T-helper 17 cell (primary cell): ENCODE data around the gene LSM6. TPM values are rescaled to one million over a fixed set of nuclear protein-coding genes. Genes with fewer than 3 reads are reported as not detected.

Experiments used
- ATAC-seq: fragments of 150-1000 bp; cut with Tn5 transposase; 2 replicates; pipeline ENCODE4 v1.10.0; 2021; ENCODE audit warnings: mild to moderate bottlenecking, moderate library complexity
- DNase-seq, 3 donors: peaks; one replicate each; pipeline versions ENCODE4 v3.0.0 to v3.0.0-alpha.2; 2020 to 2021
- H3K9me3 ChIP-seq: one replicate; pipeline ENCODE4 v1.7.0; 2013; ENCODE audit warnings: low read length, mild to moderate bottlenecking; ENCODE audit not compliant: control insufficient read depth, poor library complexity, severe bottlenecking
- H3K27ac Mint-ChIP-seq: one replicate; pipeline ENCODE4 v1.8.0; 2022; ENCODE audit warnings: mild to moderate bottlenecking, moderate library complexity, mixed read lengths
- H3K27me3 Mint-ChIP-seq: one replicate; pipeline ENCODE4 v1.8.0; 2022; ENCODE audit warnings: mixed read lengths
- H3K36me3 Mint-ChIP-seq: one replicate; pipeline ENCODE4 v1.8.0; 2022; ENCODE audit warnings: low read depth, mixed read lengths
- H3K4me1 Mint-ChIP-seq: one replicate; pipeline ENCODE4 v1.8.0; 2022; ENCODE audit warnings: mild to moderate bottlenecking, mixed read lengths
- H3K4me3 Mint-ChIP-seq: one replicate; pipeline ENCODE4 v1.8.0; 2022; ENCODE audit warnings: mild to moderate bottlenecking, moderate library complexity, mixed read lengths
- total RNA-seq, 4 donors: library from RNA in 2 of 4; stranded (reverse) in 2 of 4; gene quantifications; one replicate each; pipeline ENCODE4 v1.2.3 and lab custom pipeline; 2022 to 2026

Gene LSM6
- total RNA-seq, 2 donors from 2014 or later: 20.2 to 21.3 TPM

DNA sequence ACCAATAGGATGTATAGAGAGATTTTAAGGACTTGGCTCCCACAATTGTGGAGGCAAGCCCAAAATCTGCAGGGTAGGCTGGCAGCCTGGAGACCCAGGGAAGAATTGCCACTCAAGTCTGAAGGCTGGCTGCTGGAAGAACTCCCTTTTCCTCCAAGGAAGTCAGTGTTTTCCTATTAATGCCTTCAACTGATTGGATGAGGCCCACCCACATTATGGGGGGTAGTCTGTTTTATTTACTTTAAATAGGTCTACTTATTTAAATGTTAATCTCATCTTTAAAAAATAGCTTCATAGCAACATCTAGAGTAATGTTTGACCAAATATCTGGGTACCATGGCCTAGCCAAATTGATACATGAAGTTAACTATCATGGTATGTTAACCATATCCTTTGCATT lies 18.7 kb downstream of the LSM6 start:
- Mint-ChIP-seq H3K27ac (no peak overlapping the region), H3K36me3 (peaks cover 3% of the 10 kb centered on the region), H3K27me3 (no peaks in the 10 kb centered on the region), H3K4me1 (peaks cover 6% of the 10 kb centered on the region), H3K4me3 (no peak overlapping the region)
- no peaks in the 10 kb centered on the region for H3K9me3 ChIP-seq
- ATAC-seq (no peak), DNase-seq (no peak)

DNA sequence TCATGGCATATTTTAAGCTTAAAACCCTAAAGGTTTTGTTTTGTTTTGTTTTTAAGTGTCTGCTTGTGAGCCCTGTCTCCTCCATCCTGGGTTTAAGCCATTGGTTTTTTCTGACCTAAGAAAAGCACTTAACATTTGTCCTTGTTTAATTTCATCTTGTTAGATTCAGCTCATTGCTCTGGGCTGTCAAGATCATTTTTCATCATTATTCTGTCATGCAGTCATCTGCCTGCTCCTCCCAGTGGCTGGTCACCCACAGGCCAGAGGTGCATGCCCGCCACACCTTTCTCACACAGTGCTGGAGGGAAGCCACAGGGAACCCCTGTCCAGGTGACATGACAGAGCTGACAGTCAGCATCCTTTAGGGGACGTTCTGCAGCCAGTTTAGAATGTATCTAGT lies 27.1 kb downstream of the LSM6 start:
- Mint-ChIP-seq H3K4me3 (no peak overlapping the region), H3K4me1 (no peaks in the 10 kb centered on the region), H3K27ac (no peak overlapping the region), H3K27me3 (no peaks in the 10 kb centered on the region), H3K36me3 (peaks cover 2% of the 10 kb centered on the region)
- DNase-seq (no peak), ATAC-seq (no peak)
- no peaks in the 10 kb centered on the region for H3K9me3 ChIP-seq

DNA sequence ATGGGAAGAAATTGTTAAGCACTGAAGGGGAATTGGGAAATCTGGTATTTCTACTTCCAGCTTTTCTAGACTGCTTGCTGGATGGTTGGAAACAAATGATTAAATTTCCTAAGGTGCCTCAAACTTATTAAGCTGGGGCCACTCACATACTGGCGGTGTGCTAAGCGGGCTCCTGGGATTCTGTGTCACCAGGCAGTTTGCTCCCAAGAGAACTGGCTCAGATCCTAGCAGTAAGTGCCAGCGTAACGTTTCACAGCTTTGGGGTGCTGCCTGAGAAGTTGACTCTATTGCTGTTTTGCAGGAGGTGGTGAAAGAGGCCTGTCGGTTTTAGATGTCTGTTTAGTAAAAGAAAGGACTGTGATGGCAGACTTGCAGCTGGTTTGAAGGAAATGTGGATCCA lies 31.9 kb downstream of the LSM6 start:
- no peaks in the 10 kb centered on the region for H3K9me3 ChIP-seq
- Mint-ChIP-seq H3K4me3 (no peak overlapping the region), H3K4me1 (no peaks in the 10 kb centered on the region), H3K36me3 (peaks cover 2% of the 10 kb centered on the region), H3K27ac (no peak overlapping the region), H3K27me3 (no peaks in the 10 kb centered on the region)
- no peak for ATAC-seq
- DNase-seq: no peak

DNA sequence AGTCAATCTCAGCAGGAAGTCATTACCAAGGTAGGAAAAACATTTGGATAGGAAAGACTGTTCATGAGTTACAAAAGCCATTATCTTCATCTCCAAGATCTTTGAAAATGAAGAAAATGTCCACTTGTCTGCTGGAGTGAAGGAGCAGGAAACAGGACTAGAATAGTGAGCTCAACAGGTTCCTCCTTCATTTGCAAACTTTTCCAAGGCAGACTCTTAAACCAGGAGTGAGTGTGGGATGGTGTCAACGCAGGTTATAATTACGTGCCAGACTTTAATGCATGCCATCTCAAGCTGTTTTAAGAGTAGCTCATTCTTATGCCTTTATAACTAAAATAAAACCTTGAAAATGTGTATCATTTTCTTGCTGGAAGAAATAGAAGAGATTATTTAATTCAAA lies 35.4 kb downstream of the LSM6 start:
- Mint-ChIP-seq H3K4me3 (no peak overlapping the region), H3K27me3 (peaks cover 5% of the 10 kb centered on the region), H3K27ac (no peak overlapping the region), H3K36me3 (no peaks in the 10 kb centered on the region), H3K4me1 (no peaks in the 10 kb centered on the region)
- ATAC-seq: no peak
- no peaks in the 10 kb centered on the region for H3K9me3 ChIP-seq
- no peak for DNase-seq

DNA sequence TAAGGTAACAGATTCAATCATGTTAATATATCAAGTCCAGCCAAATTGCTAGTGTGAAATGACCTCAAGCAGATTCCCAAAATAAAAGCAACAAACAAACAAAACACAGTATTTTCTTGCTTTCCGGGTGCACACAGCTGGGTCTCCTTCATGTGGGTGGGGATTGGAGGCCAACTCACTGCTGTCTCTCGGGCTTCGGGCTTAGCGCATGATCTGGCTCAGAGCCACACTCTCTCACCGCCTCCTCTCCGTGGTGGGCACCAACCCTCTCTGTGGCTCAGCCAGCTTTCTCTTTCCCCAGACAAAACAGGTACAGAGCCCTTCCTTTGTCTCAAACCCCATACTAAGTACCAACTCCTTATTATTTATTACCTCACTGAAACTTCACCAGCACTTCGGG lies 35.9 kb downstream of the LSM6 start:
- ATAC-seq (no peak), DNase-seq (no peak)
- no peaks in the 10 kb centered on the region for H3K4me1 Mint-ChIP-seq
- H3K27me3 Mint-ChIP-seq: peaks cover 5% of the 10 kb centered on the region
- no peak overlapping the region for H3K4me3 Mint-ChIP-seq
- no peaks in the 10 kb centered on the region for H3K9me3 ChIP-seq
- H3K36me3 Mint-ChIP-seq: no peaks in the 10 kb centered on the region
- H3K27ac Mint-ChIP-seq: no peak overlapping the region

DNA sequence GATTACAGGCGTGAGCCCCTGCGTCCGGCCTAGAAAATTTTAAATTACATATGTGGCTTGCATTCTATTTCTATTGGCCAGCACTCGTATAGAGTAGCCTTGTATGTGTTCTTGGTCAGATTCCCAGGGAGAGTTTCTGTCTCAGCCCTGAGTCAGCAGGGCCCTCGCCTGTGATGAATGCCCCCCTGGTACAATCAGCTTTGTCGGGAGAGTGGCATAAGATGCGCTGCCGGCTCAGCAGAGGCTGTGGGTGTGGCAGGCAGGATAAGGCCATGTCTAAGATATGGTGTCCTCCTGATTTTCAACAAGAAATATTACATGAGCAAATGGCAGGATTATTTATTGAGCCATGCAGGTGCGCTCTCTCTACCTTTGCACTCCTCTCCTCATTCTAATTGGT lies 37.3 kb downstream of the LSM6 start:
- ATAC-seq (no peak), DNase-seq (no peak)
- H3K4me3 Mint-ChIP-seq: no peak overlapping the region
- H3K36me3 Mint-ChIP-seq: no peaks in the 10 kb centered on the region
- no peak overlapping the region for H3K27ac Mint-ChIP-seq
- H3K4me1 Mint-ChIP-seq: no peaks in the 10 kb centered on the region
- no peaks in the 10 kb centered on the region for H3K9me3 ChIP-seq
- H3K27me3 Mint-ChIP-seq: peaks cover 11% of the 10 kb centered on the region

DNA sequence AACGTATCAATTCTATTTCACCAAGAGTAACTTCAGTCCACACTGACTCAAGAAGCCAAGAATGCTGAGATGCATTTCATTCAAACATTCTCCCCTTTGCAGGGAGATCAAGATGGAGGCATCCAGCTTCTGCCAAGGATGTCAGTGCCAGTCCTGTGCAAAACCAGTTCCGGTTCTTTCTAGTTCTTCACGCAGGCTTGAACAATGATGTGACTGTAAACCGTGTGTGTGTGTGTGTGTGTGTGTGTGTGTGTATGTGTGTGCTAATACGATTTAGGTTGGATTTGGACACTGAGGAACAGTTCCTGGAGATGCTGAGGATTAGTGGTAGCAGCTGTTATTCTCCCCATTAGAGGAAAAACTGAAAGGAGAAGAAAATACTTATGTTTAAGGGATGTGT lies 38.7 kb downstream of the LSM6 start, which contains the start of gene REELD1:
Gene REELD1 (plus strand): TSS at position 301 of the 400 bp plus-strand sequence. CDS start 2,415 bp downstream, outside the sequence.
- Mint-ChIP-seq H3K27ac (no peak within 1 kb of the TSS), H3K4me1 (no peaks in the 10 kb centered on the region), H3K36me3 (no peaks in the 10 kb centered on the region), H3K27me3 (peaks cover 11% of the 10 kb centered on the region), H3K4me3 (no peak within 1 kb of the TSS)
- H3K9me3 ChIP-seq: no peaks in the 10 kb centered on the region
- ATAC-seq: no peak
- no peak for DNase-seq

DNA sequence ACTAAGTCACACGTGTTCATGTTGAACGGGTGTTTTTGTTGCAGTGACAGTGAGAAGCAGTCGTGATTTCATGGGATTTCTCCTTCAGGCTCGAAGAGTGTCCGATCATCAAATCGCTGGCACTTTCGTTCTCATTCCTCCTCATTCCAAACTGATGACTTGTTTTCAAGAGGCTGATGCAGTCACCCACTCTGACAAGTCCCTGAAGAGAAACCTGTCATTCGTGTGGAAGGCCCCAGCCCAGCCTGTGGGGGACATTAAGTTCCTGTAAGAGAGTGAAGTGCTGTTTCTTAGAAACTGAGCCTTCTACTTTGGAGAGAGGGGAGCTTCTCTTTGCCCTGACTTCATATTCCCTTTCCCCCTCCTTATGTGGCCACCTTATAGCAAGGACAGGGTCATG lies 46.8 kb downstream of the LSM6 start:
- H3K27me3 Mint-ChIP-seq: peaks cover 11% of the 10 kb centered on the region
- no peak overlapping the region for H3K27ac Mint-ChIP-seq
- no peak for DNase-seq
- no peaks in the 10 kb centered on the region for H3K9me3 ChIP-seq
- peaks cover 2% of the 10 kb centered on the region for H3K4me1 Mint-ChIP-seq
- no peak overlapping the region for H3K4me3 Mint-ChIP-seq
- peaks cover 6% of the 10 kb centered on the region for H3K36me3 Mint-ChIP-seq
- no peak for ATAC-seq

DNA sequence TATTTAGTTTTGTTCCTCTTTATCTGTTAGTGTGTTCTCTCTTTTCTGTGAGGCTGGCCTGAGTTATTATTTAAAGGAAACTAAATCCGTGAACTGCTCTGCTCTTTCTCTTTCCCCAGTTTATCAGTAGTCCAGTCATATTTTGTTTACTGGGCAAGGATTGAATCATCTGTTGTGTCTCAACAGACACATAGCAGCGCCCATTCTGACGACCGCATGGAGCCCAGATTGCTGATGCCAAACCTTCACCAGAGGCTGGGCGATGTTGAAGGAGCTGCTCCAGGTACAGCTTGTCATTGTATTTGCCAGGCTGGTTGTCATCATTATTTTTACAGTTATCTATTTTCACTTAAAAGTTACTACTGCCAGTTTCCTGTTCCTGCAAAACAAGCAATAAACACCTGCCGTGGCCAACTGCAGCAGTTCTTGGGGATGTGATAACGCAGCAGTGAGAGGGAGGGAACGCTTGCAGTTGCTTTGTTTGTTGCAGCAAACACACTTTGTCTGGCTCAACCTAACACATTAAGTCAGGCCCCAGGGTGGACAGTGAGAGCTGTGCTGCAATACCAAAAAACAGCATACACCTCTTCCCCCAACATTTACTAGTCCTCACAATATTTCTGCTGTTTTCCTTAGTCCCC lies 48.9 kb downstream of the LSM6 start:
- no peaks in the 10 kb centered on the region for H3K9me3 ChIP-seq
- no peak for DNase-seq
- H3K36me3 Mint-ChIP-seq: peaks cover 6% of the 10 kb centered on the region
- H3K27me3 Mint-ChIP-seq: peaks cover 26% of the 10 kb centered on the region
- H3K4me1 Mint-ChIP-seq: peaks cover 2% of the 10 kb centered on the region
- H3K27ac Mint-ChIP-seq: no peak overlapping the region
- ATAC-seq: no peak
- H3K4me3 Mint-ChIP-seq: no peak overlapping the region

DNA sequence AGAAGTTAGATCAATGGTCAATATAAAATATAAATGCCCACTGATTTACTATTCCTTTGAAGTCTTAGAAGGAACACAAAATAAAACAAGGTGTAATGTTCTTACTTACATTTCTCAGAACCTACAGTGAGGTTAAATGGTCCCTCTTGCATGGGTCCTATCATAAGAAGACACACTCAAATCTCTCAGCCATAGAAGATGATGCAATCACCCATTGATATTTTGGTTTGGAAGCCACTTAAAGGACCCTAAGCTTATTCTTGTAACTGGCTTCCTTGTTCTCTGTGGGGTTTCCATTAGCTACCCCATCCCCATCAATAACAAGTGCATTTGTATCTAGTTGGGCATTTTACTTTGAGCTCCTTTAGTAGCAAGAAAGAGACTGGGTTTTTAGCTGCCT lies 53.9 kb downstream of the LSM6 start:
- H3K27me3 Mint-ChIP-seq: peaks cover 28% of the 10 kb centered on the region

DNA sequence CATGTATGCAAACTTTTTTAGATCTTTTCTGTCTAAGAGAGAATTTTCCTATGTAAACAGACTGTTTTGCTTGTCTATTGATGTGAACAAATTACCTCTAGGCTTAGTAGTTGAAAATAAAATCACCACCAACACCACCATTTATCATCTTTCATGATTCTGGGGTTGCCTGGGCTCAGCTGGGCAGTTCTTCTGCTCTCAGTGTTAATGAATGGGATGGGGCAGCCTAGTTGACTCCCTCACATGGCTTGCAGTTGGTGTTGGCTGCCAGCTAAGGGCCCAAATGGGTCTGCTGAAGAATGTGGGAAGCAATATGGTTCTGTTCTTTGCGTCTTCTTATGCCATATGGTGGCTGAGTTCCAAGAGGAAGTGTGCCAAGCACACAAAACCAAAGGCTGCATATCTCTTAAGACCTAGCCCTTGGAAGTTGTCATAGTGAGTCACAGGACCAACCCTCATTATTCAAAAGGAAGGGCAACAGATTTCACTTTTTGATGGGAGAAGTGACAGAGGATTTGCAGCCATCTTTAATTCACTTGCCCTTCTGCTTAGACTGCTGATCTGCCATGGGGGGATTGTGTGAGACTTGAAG lies 56.7 kb downstream of the LSM6 start:
- Mint-ChIP-seq H3K4me1 (no peaks in the 10 kb centered on the region), H3K4me3 (no peak overlapping the region), H3K27me3 (peaks cover 37% of the 10 kb centered on the region), H3K27ac (no peak overlapping the region), H3K36me3 (peaks cover 3% of the 10 kb centered on the region)
- H3K9me3 ChIP-seq: no peaks in the 10 kb centered on the region
- no peak for DNase-seq
- ATAC-seq: no peak

More for the DNA sequence above, 53.9 kb downstream of the LSM6 start:
- Mint-ChIP-seq H3K4me1 (peaks cover 2% of the 10 kb centered on the region), H3K4me3 (no peak overlapping the region), H3K27ac (no peak overlapping the region), H3K36me3 (peaks cover 6% of the 10 kb centered on the region)
- ATAC-seq (no peak), DNase-seq (no peak)
- no peaks in the 10 kb centered on the region for H3K9me3 ChIP-seq

DNA sequence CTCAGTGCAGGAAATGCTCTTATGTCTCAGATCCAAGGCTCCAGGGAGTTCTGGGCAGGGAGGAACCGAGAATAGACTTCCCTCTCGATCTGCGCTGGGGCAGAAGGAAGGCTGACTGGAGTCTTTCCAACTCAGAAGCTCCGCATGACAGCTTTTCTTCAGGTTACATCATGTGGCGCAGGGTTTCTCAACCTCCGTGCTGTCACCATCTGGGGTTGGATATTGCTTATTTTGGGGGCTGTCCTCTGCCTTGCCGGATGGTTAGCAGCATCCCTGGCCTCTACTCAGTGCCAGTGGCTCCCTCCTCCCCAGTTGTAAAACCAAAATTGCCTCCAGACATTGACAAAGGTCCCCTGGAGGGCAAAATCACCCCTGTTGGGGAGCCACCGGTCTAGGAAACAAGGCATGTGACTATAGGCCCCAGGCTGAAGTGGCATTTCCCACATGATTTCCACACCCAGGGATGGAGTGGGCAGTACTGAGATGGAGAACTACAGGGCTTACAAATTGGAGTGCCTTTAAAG lies 60.2 kb downstream of the LSM6 start:
- no peak for ATAC-seq
- no peak overlapping the region for H3K27ac Mint-ChIP-seq
- H3K36me3 Mint-ChIP-seq: peaks cover 3% of the 10 kb centered on the region

DNA sequence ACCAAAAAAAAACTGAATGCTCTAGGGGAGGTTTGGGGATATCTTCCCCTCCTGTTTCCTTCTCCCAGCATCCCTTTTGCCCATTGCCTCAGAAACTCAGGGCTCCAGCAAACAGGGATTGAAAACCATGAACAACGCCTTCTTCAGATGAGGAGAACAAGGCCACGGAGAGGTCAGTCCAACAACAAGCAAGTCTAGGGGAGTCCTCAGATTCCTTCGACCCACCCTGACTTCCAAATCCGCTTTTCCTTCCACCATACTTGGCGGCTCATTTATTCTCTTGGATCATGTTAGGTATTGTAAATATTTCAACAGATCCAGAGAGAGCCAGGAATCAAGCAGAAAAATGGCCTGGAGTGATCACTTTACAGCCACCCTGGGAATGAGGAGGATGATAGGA lies 60.7 kb downstream of the LSM6 start:
- peaks cover 3% of the 10 kb centered on the region for H3K36me3 Mint-ChIP-seq
- no peak overlapping the region for H3K4me3 Mint-ChIP-seq
- ATAC-seq: no peak
- no peaks in the 10 kb centered on the region for H3K9me3 ChIP-seq
- peaks cover 27% of the 10 kb centered on the region for H3K27me3 Mint-ChIP-seq
- no peak overlapping the region for H3K27ac Mint-ChIP-seq
- no peak for DNase-seq
- H3K4me1 Mint-ChIP-seq: peaks cover 2% of the 10 kb centered on the region

More for the DNA sequence above, 60.2 kb downstream of the LSM6 start:
- Mint-ChIP-seq H3K27me3 (peaks cover 27% of the 10 kb centered on the region), H3K4me1 (peaks cover 2% of the 10 kb centered on the region), H3K4me3 (no peak overlapping the region)
- no peak for DNase-seq
- H3K9me3 ChIP-seq: no peaks in the 10 kb centered on the region

DNA sequence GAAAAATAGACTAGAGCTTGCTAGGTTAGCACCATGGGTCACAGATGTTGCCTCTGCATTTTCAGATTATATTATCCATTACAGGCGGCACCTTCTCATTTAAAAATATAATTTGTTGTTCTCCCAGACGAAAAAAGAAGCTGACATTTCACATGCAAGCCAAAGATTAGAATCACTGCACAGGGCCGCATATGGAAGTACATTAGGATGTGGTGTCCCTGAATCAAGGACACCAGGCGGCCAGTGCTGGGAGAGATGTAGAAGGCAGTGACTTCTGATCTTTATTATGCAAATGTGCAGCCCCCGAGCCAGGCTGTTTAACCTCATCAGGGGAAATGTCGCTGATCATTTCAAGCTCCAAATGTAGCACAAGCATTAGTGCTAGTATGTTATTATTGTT lies 61.6 kb downstream of the LSM6 start:
- peaks cover 3% of the 10 kb centered on the region for H3K36me3 Mint-ChIP-seq
- no peaks in the 10 kb centered on the region for H3K9me3 ChIP-seq
- peaks cover 32% of the 10 kb centered on the region for H3K27me3 Mint-ChIP-seq
- no peak for DNase-seq
- H3K4me1 Mint-ChIP-seq: peaks cover 5% of the 10 kb centered on the region
- ATAC-seq: no peak
- no peak overlapping the region for H3K4me3 Mint-ChIP-seq
- no peak overlapping the region for H3K27ac Mint-ChIP-seq
